Gastroesophageal sphincter (tissue), 4 donors: ENCODE results near the gene SMC6. TPM values are rescaled to one million over a fixed set of nuclear protein-coding genes. Genes with fewer than 3 reads are reported as not detected.

Experiments used
- ATAC-seq: fragments of 150-250 bp; one replicate; pipeline ENCODE4 v1.9.1; 2016; ENCODE audit warnings: mild to moderate bottlenecking, moderate library complexity
- H3K27ac ChIP-seq, 4 donors: fragments of 200-600 bp; sonication (generic) in 3 of 4; 1 replicate in 3 of 4; 2 replicates in 1 of 4; pipeline ENCODE4 v1.5.1; 2016 to 2019
- H3K27me3 ChIP-seq: fragments of 200-600 bp; sonication (generic); one replicate; pipeline ENCODE4 v1.5.1; 2019
- H3K36me3 ChIP-seq, 2 donors: fragments of 200-600 bp; sonication (generic); one replicate each; pipeline ENCODE4 v1.5.1; 2019; ENCODE audit warnings: control low read depth in 1 of 2
- H3K4me1 ChIP-seq, 3 donors: fragments of 200-600 bp; sonication (generic); 1 replicate in 2 of 3; 2 replicates in 1 of 3; pipeline ENCODE4 v1.5.1; 2016 to 2019; ENCODE audit warnings: control low read depth in 2 of 3
- H3K4me3 ChIP-seq, 2 donors: fragments of 200-600 bp; sonication (generic); one replicate each; pipeline ENCODE4 v1.5.1; 2019; ENCODE audit warnings: mild to moderate bottlenecking in 1 of 2, moderate library complexity in 1 of 2
- H3K9me3 ChIP-seq, 3 donors: fragments of 200-600 bp; sonication (generic); one replicate each; pipeline ENCODE4 v1.5.1; 2017 to 2019; ENCODE audit warnings: control low read depth in 2 of 3
- EP300 ChIP-seq: sonication (generic); formaldehyde crosslinking; IDR thresholded peaks from one replicate; pipeline ENCODE4 v1.6.1; 2017; ENCODE audit warnings: antibody characterized with exemption, mild to moderate bottlenecking
- POLR2A ChIP-seq, 2 donors: fragments of 450-650 bp; IDR thresholded peaks; one replicate each; pipeline ENCODE4 v1.6.1; 2017; ENCODE audit warnings: antibody characterized with exemption in 2 of 2, mild to moderate bottlenecking in 2 of 2, moderate library complexity in 1 of 2
- POLR2AphosphoS5 ChIP-seq: sonication (generic); formaldehyde crosslinking; IDR thresholded peaks from one replicate; pipeline ENCODE4 v1.6.1; 2017; ENCODE audit warnings: antibody characterized with exemption
- WGBS, 2 donors: methylation state at CpG; one replicate each; pipeline ENCODE4 v1.1.5; 2018; ENCODE audit warnings: low coverage in 1 of 2; 5-methylcytosine and 5-hydroxymethylcytosine counted together
- total RNA-seq, 4 donors: library from RNA; depleted of rRNA; stranded (reverse); fragments of >200 nt; gene quantifications; one replicate each; pipeline ENCODE4 v1.1.0, GENCODE V29; 2016
- TF ChIP-seq, protein P1 (sequence below), 4 experiments: fragments of 200-600 bp in 2 of 4; fragments of 450-650 bp in 2 of 4; sonication (generic) in 1 of 4; IDR thresholded peaks; one replicate each; pipeline ENCODE4 v1.5.1; 2017 to 2019; ENCODE audit warnings: antibody characterized with exemption in 4 of 4, mild to moderate bottlenecking in 2 of 4, moderate library complexity in 2 of 4

The SMC6 gene
- total RNA-seq, 4 donors from 2014 or later = 11.2 to 16.7 (median 14.1) TPM

DNA sequence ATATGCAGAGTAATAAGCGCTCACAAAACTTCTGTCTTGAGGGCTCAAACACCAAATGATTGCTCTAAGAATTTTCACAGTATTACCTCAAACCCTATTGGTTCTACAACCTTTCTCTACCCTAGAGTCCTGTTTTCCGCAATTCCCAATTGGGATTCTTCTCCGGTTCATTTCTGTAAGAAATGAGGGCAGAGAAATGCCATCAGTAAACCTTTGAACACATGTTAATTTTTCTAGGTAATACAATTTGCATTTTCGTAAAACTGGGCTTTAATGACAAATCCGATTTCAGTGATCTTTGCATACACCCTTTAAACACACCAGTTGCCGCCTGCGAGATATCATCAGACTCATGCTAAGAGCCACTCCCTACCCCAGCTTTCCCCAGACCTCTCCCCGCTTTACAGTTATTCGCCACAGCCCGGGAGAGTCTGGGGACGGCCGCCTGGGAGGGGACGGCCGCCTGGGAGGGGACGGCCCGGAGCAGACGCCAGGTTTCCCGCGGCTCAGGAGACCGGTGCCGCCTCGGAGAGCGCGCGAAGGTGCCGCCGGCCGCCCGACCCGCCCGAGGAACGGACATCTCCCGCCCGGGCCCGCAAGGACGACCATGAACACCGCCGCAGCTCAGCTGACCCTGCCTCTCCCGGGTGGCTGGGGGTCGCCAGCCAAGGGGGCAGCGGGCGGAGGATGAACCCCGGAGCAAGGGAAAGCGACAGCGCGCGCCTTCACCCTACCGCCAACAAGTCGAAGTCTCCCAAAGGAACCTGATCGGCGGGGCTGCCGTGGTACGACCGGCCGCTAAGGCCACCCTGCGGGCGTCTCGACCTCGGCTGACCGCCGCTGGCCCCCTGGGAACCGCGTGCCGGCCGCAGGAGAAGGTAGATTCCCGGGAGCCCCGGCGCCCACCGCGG is 463 bp downstream of the SMC6 start:
- peak; percentile 66 for ATAC-seq
- H3K27ac ChIP-seq = peak overlapping the region; percentile 62 to 96 (median 96)
- 4 to 12% methylated on average over 5 of the region's 70 CpGs for WGBS, 2 donors
- H3K36me3 ChIP-seq = no peaks in the 10 kb centered on the region
- peaks cover 0 to 21% (median 8%) of the 10 kb centered on the region in 3 donors for H3K4me1 ChIP-seq
- TF ChIP-seq POLR2A (IDR thresholded peaks at IDR 0.05) = peak; percentile 49 to 61
- peak; percentile 53 for TF ChIP-seq POLR2AphosphoS5
- TF ChIP-seq, protein P1, sequence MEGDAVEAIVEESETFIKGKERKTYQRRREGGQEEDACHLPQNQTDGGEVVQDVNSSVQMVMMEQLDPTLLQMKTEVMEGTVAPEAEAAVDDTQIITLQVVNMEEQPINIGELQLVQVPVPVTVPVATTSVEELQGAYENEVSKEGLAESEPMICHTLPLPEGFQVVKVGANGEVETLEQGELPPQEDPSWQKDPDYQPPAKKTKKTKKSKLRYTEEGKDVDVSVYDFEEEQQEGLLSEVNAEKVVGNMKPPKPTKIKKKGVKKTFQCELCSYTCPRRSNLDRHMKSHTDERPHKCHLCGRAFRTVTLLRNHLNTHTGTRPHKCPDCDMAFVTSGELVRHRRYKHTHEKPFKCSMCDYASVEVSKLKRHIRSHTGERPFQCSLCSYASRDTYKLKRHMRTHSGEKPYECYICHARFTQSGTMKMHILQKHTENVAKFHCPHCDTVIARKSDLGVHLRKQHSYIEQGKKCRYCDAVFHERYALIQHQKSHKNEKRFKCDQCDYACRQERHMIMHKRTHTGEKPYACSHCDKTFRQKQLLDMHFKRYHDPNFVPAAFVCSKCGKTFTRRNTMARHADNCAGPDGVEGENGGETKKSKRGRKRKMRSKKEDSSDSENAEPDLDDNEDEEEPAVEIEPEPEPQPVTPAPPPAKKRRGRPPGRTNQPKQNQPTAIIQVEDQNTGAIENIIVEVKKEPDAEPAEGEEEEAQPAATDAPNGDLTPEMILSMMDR (IDR thresholded peaks at IDR 0.05) = no peak
- no peaks in the 10 kb centered on the region for H3K27me3 ChIP-seq
- peak overlapping the region; percentile 84 for H3K4me3 ChIP-seq
- H3K9me3 ChIP-seq = no peaks in the 10 kb centered on the region

DNA sequence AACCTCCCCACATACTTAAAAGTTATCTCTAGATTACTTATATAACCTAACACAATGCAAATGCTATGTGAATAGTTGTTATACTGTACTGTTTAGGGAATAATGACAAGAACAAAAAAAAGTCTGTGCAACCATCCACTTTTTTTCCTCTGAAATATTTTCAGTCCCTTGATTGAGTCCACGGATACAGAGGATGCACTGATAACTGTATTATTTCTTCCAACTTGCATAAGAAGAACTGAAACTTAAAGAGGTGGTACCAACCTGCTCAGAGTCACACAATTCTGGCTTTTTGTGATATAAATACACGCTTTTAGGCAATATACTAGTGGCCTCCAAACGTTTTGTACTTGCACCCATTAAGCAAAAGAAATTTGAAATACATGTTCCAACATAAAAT is 1.4 kb downstream of the SMC6 start:
- Histone ChIP-seq H3K4me3 (no peak overlapping the region), H3K4me1 (peaks cover 0 to 21% (median 8%) of the 10 kb centered on the region in 3 donors), H3K27ac (no peak overlapping the region), H3K9me3 (no peaks in the 10 kb centered on the region), H3K36me3 (no peaks in the 10 kb centered on the region), H3K27me3 (no peaks in the 10 kb centered on the region)
- WGBS, 2 donors = 43 to 58% methylated on average over 3 of the region's 3 CpGs
- ATAC-seq = no peak
- no peak for TF ChIP-seq POLR2AphosphoS5
- no peak for TF ChIP-seq POLR2A (IDR thresholded peaks at IDR 0.05)
- no peak for TF ChIP-seq EP300
- TF ChIP-seq, protein P1 (IDR thresholded peaks at IDR 0.05) = no peak

DNA sequence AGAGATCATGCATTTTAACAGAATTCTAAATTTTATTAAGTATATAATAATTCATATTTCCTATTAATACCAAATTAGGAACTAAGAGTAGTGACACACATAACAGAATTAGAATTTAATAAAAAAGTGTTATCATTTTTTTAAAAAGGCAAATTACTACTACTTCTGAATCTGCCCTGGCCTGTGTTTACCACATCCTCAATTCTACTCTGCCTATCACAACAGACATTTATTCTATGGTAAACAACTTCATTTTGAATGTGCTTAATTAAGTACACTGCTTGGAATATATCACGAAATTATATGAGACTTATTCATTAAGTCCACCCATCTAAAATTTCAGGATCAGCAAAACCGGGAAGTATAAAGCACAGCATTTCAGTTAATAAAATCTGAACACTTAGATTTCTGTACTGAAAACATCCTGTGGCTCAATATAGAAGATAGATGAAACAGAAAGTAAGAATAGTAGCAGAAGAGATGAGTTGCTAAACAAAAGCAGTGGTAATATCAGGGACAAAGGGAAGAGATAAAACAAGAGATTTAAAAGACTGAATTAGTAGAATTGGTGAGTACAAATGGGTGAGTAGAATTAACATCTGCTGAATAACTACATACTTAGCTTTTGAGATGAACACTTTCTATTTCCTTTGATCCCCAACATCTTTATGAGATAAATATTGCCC is 3.7 kb downstream of the SMC6 start:
- ATAC-seq = no peak
- WGBS, 2 donors = 81 to 95% methylated on average over 2 of the region's 2 CpGs

DNA sequence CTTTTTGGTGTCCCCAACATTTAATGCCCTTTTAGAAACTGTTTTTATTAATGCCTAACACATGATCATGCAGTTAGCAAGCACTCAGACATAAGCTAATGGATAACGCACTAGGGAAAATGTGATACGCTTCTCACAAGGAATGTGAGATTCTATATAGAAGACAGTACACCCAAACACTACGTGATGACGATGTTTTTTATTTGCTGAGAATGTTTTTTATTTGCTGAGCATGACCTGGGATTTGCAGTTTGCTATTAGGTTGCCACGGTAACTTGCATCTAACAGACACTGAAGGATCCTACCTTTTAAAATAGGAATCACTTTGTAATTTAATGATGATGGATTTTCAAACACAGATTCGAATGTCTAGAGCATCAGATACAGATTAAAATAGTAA is 4.9 kb downstream of the SMC6 start:
- TF ChIP-seq POLR2AphosphoS5 = no peak
- no peak for TF ChIP-seq EP300
- TF ChIP-seq, protein P1 (IDR thresholded peaks at IDR 0.05) = no peak
- TF ChIP-seq POLR2A (IDR thresholded peaks at IDR 0.05) = no peak
- Histone ChIP-seq H3K36me3 (peaks cover 0 to 12% of the 10 kb centered on the region in 2 donors), H3K4me1 (peaks cover 0 to 12% (median 5%) of the 10 kb centered on the region in 3 donors), H3K4me3 (no peak overlapping the region), H3K9me3 (no peaks in the 10 kb centered on the region), H3K27me3 (no peaks in the 10 kb centered on the region), H3K27ac (no peak overlapping the region)
- 87 to 89% methylated on average over 6 of the region's 6 CpGs for WGBS, 2 donors
- no peak for ATAC-seq

More for the DNA sequence above, 3.7 kb downstream of the SMC6 start:
- Histone ChIP-seq H3K36me3 (peaks cover 0 to under 1% of the 10 kb centered on the region in 2 donors), H3K9me3 (no peaks in the 10 kb centered on the region), H3K4me1 (peaks cover 0 to 19% (median 8%) of the 10 kb centered on the region in 3 donors), H3K4me3 (no peak overlapping the region), H3K27me3 (no peaks in the 10 kb centered on the region), H3K27ac (no peak overlapping the region)
- TF ChIP-seq POLR2A (IDR thresholded peaks at IDR 0.05) (no peak), POLR2AphosphoS5 (no peak), EP300 (no peak)
- TF ChIP-seq, protein P1 (IDR thresholded peaks at IDR 0.05) = no peak
